HG02623 (cell line): ENCODE measurements around the gene SNRNP35.
"Not testable (repeated sequence)": the region's sequence is repeated elsewhere in the genome, so short reads cannot be mapped to it uniquely, and the experiment has no call there.

Source experiments
- ATAC-seq: cut with Tn5 transposase; IDR thresholded peaks from one replicate; pipeline ENCODE4 v1.9.1; 2021; ENCODE audit warnings: moderate library complexity; ENCODE audit not compliant: unreplicated experiment

SNRNP35 gene

DNA sequence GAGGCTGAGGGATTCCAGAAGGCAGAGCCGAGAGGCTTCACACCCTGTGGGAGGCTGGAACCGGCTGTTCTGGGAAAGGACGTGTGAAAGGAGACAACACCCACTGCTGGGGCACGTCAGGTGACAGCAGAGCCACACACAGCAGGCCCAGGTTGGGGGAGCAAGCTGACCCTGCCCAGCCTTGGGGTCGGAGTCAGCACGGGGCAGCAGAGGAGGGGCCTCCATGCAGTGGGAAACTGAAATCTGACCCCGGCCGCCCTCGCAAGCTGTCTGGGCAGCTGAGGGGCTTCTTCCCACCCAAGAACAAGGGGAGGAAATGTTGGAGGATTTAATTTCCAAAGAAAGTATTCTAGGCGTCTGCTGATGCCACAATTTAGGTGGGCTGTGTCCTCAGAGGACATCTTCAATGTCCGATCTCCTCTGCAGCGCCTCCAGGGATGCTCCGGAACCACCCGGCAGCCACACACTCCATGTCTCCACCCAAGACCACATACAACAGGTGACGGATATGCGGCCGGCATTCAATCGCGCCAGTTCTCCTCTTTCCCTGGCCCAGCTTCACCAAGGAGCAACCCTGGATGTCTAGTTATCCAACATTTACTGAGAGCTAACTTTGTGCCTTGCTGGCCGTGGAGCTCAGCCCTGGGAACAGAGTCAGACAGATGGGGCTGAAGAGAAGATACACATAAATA lies 30.7 kb downstream of the SNRNP35 start:
- ATAC-seq = no peak

DNA sequence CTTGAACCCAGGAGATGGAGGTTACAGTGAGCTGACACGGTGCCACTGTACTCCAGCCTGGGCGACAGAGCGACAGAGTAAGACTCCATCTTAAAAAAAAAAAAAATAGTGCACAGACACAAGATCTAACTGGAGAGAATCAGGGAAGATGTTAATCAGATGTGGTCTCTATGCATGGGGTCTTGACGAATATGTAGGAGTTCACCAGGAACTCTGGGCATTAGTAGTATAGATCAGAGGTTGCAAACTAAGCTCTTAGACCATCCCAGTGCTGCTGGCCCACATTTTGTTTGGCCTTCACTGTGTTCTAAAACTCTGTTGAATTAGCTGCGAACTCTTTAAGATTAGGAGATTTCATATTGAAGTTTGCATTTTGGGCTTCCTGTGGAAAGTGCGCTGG lies 31.6 kb downstream of the SNRNP35 start:
- no peak for ATAC-seq

DNA sequence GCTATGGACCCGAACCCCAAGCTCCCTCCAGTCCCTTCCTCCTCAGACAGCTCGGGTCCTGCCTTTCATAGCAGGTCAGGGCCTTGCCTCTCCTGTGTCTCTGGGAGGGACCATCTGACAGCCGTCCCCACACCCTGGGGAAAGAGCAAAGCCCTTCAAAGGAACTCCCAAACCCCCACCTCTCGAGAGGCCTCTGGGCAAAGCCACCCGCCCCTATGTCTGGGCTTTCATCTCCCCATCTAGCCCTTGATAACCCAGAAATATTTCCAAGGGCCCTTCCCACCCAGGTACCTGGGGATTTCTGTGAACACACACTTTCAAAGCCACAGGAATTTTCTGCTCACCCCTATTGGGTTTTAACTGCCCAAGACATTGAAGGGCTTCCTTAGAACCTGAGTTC lies 32.1 kb downstream of the SNRNP35 start:
- ATAC-seq = no peak

DNA sequence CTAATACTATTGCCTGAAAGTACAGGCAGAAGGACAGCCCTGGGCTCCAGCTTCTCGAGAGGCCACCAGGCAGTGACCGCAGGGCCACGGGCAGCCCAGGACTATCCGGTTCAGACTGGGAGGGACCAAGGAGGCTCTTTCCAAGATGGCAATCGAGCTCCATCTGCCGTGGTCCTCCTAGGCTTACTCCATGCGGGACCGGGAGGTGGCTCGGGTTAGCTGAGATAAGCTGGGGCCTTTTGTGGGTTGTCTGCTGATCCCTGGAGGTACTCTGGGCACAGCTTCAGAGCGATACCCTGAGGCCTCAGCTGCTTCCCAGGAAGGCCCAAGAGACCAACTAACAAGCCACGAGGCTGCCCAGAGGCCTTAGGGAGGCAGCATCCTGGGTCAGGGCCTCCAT lies 33.1 kb downstream of the SNRNP35 start:
- no peak for ATAC-seq

DNA sequence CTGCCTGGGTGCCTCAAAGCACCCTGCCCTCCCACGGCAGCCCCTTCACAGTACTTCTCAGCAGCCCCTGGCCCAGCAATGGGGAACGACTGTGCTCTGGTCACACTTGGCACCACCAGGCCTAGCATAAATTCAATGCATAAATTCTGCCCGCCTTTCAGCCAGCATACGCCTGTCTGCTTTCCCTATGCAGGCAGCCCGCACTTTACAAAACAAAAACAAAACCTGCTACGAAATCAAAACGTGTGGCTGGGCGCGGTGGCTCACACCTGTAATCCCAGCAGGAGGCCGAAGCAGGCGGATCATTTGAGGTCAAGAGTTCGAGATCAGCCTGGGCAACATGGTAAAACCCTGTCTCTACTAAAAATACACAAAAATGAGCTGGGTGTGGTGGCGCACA lies 33.5 kb downstream of the SNRNP35 start:
- ATAC-seq = no peak

DNA sequence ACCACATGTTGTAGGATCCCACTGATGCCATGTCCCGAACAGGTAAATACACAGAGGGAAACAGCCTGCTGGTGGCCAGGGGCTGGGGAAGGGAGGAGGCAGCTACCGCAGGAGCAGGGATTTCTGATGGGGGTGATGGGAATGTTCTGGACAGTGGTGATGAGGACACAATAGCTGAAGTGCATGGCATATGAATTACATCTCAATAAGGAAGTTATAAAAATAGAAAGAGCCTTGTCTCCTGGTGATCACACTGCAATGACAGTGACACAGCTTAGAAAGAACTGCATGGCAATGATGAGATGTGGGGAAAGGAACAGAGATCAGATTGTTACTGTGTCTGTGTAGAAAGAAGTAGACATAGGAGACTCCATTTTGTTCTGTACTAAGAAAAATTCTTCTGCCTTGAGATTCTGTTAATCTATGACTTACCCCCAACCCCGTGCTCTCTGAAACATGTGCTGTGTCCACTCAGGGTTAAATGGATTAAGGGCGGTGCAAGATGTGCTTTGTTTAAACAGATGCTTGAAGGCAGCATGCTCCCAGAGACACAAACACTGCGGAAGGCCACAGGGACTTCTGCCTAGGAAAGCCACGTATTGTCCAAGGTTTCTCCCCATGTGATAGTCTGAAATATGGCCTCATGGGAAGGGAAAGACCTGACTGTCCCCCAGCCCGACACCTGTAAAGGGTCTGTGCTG lies 34.5 kb downstream of the SNRNP35 start:
- not testable (repeated sequence) for ATAC-seq

DNA sequence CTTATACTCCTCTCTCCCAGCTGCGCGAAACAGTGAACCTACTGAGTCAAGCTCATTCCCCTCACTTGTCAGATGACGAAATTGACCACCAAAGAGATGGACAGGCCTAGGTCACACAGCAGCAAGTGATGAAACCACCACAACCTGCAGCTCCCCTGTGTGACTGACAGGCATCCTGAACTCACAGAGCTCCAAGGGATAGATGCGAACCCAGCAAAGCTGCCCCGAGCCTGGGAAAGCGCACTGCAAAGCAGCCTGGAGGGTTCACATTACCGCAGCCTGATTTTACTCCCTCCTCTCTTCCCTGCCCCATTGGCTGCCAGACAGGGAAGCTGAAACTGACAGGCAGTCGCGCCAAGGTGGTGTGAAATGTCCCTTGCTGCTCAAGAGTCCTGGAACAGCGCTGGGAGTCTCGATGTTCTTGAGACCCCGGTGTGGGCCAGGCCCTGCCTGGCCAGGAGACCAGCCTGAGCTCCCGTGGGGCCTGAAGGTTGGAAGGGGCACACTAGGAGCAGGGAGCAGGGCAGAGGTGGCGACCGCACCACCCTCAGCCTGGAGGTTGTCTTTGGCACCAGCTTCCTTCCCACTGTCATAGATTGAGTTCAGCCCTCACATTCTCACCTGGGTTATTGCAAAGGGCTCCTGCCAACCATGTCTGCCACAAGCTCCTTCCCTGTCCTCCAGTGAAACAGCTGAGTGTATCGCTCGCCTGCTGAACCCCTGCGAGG lies 36.3 kb downstream of the SNRNP35 start:
- ATAC-seq = no peak

DNA sequence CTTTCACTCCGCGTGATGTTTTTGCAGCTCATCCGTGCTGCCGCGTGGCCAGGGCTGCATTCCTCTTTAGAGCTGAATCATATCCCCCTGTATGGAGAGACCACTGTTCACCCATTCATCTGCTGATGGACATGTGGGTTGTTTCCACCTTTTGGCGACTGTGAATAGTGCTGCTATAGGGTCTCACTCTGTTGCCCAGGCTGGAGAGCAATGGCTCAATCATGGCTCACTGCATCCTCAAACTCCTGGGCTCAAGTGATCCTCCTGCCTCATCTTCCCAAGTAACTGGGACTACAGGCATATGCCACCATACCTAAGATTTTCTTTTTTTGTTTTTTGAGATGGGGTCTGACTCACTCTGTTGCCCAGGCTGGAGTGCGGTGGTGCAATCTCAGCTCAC lies 39.1 kb downstream of the SNRNP35 start:
- no peak for ATAC-seq

DNA sequence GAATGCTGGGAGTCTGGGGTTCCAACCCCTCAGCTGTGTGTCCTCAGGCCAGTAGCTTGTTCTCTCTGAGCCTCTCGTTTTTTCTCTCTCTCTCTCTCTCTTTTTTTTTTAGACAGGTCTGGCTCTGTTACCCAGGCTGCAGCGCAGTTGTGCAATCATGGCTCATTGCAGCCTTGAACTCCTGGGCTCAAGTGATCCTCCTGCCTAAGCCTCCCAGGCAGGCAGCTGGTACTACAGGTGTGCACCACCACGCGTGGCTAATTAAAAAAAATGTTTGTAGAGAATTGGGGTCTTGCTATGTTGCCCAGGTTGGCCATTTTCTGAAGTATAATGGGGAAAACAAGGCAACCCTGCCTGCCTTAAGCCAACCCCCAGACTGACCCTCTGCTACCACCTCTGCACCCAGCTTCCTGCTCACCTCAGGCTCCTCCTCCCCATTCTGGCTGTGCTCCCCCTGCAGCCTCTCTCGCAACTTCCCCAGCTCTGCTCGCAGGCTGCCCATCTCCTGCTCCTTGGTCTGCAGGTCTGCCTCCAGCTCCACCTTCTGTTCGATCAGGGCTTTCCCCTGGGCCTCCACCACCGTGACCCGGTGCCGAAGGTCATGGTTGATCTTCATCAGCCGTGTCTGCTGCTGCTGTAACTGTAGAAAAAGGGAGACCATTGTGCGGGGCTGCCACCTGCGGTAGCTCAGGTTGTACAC lies 40.3 kb downstream of the SNRNP35 start:
- ATAC-seq = no peak

DNA sequence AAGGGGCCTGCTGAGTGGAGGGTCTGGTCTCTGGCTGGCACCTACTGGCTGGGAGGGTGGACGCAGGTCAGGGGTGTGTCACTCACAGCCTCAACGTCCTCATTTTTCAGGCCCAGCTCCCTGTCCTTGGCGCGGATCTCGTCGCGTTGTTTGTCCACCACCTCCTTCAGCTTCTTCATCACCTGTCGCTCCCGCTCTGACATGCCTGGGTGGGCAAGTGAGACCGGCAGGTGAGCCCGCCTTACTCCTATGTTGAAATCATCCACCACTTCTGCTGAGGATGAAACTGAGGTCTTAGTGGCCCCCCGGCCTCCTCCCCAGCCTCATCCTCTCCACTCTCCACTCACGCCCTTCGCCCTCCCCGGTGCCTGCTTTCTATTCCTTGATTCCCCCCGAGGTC lies 41.4 kb downstream of the SNRNP35 start:
- ATAC-seq = no peak

DNA sequence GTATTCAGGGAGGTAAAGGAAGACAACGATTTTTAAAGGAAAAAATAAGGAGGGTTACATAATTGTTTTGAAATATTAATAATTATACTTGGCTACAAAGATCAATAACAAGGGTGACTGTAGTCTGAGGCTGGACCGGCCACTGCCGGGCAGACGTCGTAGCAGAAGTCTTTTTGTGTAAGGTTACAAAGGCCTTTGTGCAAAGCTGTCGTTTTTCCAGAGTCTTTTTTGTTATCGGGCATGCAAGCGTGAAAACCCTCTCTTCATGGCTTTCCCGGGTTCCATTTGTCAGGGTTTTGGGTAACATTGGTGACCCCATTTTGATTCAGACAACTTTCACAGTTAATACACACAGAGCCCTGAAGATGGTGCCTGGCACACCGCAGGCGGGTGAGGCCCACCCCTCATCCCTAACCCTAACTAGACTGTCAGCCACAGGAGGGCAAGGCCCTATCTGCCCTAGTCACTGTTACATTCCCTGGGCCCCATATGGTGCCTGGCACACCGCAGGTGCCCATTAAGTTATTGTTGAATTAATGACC lies 44.3 kb downstream of the SNRNP35 start:
- ATAC-seq = no peak

DNA sequence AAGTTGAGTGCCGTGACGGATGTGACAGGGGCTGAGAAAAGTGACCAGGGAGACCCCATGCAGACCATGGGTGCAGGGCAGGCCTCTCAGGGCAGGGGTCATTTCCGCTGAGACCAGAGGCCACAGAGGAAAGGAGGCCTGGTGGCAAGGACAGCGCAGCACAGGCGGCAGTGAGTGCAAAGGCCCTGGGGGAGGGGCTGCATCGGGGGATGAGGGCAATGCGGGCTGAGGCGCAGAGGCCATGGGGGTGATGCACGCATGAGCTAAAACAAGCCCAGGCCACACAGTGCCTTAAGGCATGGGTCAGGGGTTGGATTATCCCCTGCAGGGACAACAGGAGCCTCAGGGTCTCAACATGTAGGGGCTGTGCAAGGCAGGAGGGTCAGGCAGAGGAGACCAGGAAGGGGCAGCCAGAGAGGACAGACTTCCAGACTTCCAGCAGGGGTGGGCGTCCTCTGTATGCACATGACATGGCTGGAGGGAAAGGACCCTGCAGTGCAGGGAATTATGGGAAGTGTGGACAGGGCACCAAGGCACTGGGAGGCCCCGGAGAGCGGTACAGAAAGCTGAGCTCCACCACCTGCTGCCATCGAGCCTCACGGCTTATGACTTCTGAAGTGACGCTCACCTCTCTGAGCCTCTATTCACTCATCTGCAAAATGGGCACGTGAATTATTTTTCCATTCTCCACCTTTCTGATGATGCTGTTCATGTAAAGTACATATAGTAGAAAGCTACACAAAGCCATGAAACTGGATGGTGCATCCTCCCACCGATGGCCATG lies 48.3 kb downstream of the SNRNP35 start:
- no peak for ATAC-seq

DNA sequence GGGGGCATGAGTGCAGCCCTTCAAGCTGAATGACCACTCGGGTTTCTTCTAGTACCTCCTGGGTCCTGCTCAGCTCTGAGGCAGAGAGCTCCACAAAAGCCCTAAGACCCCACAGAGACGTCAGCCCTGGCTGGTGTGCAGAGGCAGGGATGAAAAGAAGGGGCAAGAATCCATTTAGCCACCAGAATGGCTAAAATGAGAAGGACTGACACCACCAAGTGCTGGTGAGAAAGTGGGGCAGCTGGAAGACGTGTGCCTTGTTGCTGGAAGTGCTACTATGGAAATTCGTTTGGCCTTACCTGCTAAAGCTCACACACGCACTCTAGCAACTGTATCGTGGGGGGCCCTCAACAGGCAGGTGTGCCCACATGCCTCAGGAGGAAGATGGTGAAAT lies 48.9 kb downstream of the SNRNP35 start:
- ATAC-seq = no peak

DNA sequence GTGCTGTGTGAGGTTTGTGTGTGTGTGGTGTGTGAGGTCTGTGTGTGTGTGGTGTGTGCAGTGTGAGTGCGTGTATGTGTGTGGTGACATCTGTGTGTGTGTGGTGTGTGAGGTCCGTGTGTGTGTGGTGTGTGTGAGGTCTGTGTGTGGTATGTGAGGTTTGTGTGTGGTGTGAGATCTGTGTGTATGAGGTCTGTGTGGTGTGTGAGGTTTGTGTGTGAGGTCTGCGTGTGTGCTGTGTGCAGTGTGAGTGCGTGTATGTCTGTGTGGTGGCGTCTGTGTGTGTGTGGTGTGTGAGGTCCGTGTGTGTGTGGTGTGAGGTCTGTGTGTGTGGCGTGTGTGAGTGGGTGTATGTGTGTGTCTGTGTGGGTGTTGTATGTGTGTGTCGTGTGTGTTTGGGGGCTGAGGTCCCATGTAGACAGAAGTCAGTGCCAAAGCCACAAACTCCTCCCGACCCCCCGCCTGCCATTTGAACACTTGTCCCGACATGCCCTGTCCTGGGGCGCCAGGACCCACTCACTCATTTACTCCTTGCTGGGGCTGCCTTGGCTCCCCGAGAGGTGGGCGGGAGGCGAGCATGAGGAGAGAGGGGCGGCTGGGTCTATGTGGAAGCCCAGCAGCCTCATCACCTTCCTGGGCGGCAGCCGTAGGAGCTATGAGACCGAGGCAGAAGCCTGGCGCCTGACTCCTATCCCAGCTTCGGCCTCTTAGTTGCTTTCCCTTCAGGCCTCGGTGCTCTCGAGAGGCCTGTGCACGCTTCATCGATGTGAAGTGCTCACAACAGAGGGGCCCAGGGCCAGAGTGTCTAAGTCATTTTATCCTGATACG lies 55.1 kb downstream of the SNRNP35 start:
- no peak for ATAC-seq

DNA sequence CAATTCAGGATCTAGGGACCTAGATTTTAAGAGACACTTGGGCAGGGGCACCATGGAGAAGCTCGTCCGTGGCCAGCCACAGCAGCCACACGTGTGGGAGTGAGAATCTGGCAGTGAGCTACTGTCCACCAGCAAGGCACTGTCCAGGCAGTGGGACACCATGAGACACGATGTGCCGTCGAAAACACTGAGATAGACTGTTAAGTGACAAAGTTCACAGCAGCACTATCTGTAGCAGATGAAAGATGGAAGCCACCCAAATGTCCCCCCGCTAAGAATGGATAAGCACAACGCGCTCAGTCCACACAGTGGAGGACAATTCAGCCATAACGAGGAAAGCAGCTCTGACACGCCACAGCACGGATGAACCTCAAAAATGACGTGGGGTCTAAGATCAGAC lies 55.9 kb downstream of the SNRNP35 start:
- ATAC-seq = no peak

DNA sequence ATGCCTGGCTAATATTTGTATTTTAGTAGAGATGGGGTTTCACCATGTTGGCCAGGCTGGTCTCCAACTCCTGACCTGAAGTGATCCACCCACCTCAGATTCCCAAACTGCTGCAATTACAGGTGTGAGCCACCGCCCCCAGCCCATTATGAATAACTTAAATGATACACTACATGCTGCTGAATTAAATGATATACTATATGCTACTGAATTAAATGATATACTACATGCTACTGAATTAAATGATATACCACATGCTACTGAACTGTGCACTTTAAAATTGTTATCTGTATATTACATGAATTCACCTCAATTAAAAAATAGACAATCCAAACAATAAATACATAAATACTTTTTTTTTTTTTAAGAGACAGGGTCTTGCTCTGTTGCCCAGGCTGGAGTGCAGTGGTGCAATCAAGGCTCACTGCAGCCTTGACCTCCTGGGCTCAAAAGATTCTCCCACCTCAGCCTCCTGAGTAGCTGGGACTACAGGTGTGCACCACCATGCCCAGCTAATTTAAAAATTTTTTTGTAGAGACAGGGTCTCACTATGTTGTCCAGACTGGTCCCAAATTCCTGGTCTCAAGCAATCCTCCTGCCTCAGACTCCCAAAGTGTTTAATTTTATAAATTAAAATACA lies 56.8 kb downstream of the SNRNP35 start:
- ATAC-seq = not testable (repeated sequence)

DNA sequence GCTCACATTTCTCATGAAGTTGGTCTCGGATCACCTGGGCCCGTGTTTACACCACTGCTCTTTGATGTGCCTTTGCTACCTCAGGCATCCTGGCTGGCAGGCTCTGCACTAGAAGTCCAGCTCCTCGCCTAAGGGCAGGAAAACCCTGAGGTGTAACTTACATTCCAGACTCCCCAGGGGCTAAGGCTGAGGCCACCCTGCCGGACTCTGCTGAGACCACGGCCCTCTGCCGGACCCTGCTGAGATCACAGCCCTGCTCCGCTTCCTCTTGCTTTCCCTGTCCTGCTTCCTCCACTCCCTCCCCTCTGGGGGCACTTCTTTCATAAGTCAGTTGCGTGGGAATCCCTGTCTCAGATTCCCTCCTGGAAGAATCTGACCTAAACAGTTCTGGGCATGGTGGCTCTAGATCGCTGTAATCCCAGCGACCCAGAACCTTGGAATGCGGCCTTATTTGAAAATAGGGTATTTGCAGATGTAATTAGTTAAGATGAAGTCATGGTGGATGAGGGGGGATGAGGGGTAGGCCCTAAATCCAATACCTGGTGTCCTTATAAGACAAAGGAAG lies 58.4 kb downstream of the SNRNP35 start:
- ATAC-seq = no peak
